Psoas muscle (tissue), 8 donors: ENCODE measurements around the gene ABCG1. TPM values are rescaled to one million over a fixed set of nuclear protein-coding genes. Genes with fewer than 3 reads are reported as not detected.

Experiments
- ATAC-seq, 4 donors: fragments of 200-7000 bp; cut with Tn5 transposase; one replicate each; pipeline ENCODE4 v1.9.1; 2020; ENCODE audit warnings: moderate library complexity in 3 of 4, mild to moderate bottlenecking in 2 of 4
- DNase-seq, 2 donors: peaks; one replicate each; pipeline ENCODE4 v3.0.0-alpha.2; 2020
- H3K27ac ChIP-seq: fragments of 200-600 bp; one replicate; pipeline ENCODE4 v1.8.0; 2022
- H3K27me3 ChIP-seq, 3 donors: fragments of 200-600 bp in 1 of 3; one replicate each; pipeline versions ENCODE4 v1.6.1 to v1.8.0; 2013 to 2022; ENCODE audit warnings: low read length in 2 of 3, mild to moderate bottlenecking in 2 of 3, moderate library complexity in 1 of 3; ENCODE audit not compliant: insufficient read depth in 3 of 3
- H3K36me3 ChIP-seq, 2 donors: fragments of 200-600 bp in 1 of 2; one replicate each; pipeline versions ENCODE4 v1.6.1 to v1.8.0; 2013 to 2022; ENCODE audit warnings: low read depth in 1 of 2, mild to moderate bottlenecking in 1 of 2, moderate library complexity in 1 of 2; ENCODE audit not compliant: insufficient read depth in 1 of 2
- H3K4me1 ChIP-seq: fragments of 200-600 bp; one replicate; pipeline ENCODE4 v1.8.0; 2022
- H3K4me3 ChIP-seq: fragments of 200-600 bp; one replicate; pipeline ENCODE4 v1.8.0; 2022; ENCODE audit warnings: mild to moderate bottlenecking
- H3K9me3 ChIP-seq: fragments of 200-600 bp; one replicate; pipeline ENCODE4 v1.8.0; 2022
- CTCF ChIP-seq: fragments of 200-600 bp; IDR thresholded peaks from one replicate; pipeline ENCODE4 v1.8.0; 2022; ENCODE audit warnings: antibody characterized with exemption
- WGBS, 3 donors: extraction: QIAGEN DNeasy Blood & Tissue Kit; methylation state at CpG; one replicate each; pipeline versions ENCODE4 v1.1.6 to v1.1.7; 2013; 5-methylcytosine and 5-hydroxymethylcytosine counted together
- intact Hi-C, 2 donors: fragments of 100-400 bp; cut with DNase I; formaldehyde crosslinking; loops; one replicate each; pipeline versions ENCODE4 v1.11.0 to v1.14.2; 2022
- polyA plus RNA-seq, 3 donors: library from polyadenylated mRNA; stranded (reverse); fragments of 200-250 nt; gene quantifications; one replicate each; pipeline ENCODE4 v1.2.3, GENCODE V29; 2013
- total RNA-seq, 4 donors: library from RNA; stranded (reverse); fragmentation: NEBNext Ultra II Directional in 2 of 4; extraction: Animal tissue kit (Norgen Biotek cat#: 25700) in 2 of 4; gene quantifications; one replicate each; pipeline versions ENCODE4 v1.2.1 to v1.2.4, GENCODE V29; 2021 to 2023
- donor health status: healthy with polysubstance abuse.
- donor health status: DM: no; HTN: no; CAD: no; lungs with moderate emphysema.
- donor health status: Bipolar disorder and iron deficiency.
- donor health status: healthy.
- donor health status: DM: yes; HTN: yes; CAD: no.
- donor health status: DM: no; HTN: no; CAD: no.
- donor health status: DM: no; HTN: no; CAD: no.
- donor health status: DM: yes; HTN: yes; CAD: no.

The ABCG1 gene
- total and polyA plus RNA-seq, 7 donors = 2.9 to 35.8 (median 4.4) TPM

GRCh38 chr21:42340187-42341050 is 121.5 kb downstream of the ABCG1 start:
- H3K27ac ChIP-seq = no peak overlapping the region
- DNase-seq (no peak), ATAC-seq (no peak)
- H3K4me1 ChIP-seq = no peaks in the 10 kb centered on the region
- no peaks in the 10 kb centered on the region for H3K36me3 ChIP-seq
- no peak overlapping the region for H3K4me3 ChIP-seq
- H3K27me3 ChIP-seq = peaks cover 0 to 21% (median 0%) of the 10 kb centered on the region in 3 donors
- no peak for TF ChIP-seq CTCF
- WGBS, 3 donors = 62 to 65% (median 63%) methylated on average over 24 of the region's 24 CpGs
- intact Hi-C loops = no loop called here
- no peaks in the 10 kb centered on the region for H3K9me3 ChIP-seq

- no peak overlapping the region for H3K4me3 ChIP-seq
- no peak for ATAC-seq
- no peaks in the 10 kb centered on the region for H3K4me1 ChIP-seq
- no peak overlapping the region for H3K27ac ChIP-seq
- 93% methylated on average over 15 of the region's 15 CpGs for WGBS, 3 donors
- H3K27me3 ChIP-seq = peaks cover 0 to 17% (median 0%) of the 10 kb centered on the region in 3 donors
- DNase-seq = no peak
- H3K36me3 ChIP-seq = no peaks in the 10 kb centered on the region
- H3K9me3 ChIP-seq = no peaks in the 10 kb centered on the region
- intact Hi-C loops = no loop called here
- no peak for TF ChIP-seq CTCF
Measured at GRCh38 chr21:42341776-42342542, 123.0 kb downstream of the ABCG1 start.

GRCh38 chr21:42343101-42343500 is 124.2 kb downstream of the ABCG1 start:
- Histone ChIP-seq H3K9me3 (no peaks in the 10 kb centered on the region), H3K27ac (no peak overlapping the region), H3K4me1 (no peaks in the 10 kb centered on the region), H3K4me3 (no peak overlapping the region), H3K36me3 (no peaks in the 10 kb centered on the region), H3K27me3 (peaks cover 0 to 18% (median 5%) of the 10 kb centered on the region in 3 donors)
- DNase-seq = no peak
- no peak for ATAC-seq
- 75 to 88% (median 83%) methylated on average over 10 of the region's 10 CpGs for WGBS, 3 donors
- no peak for TF ChIP-seq CTCF
- intact Hi-C loops = no loop called here

- H3K27ac ChIP-seq = no peak overlapping the region
- no peaks in the 10 kb centered on the region for H3K9me3 ChIP-seq
- intact Hi-C loops = no loop called here
- peaks cover 0 to 18% (median 6%) of the 10 kb centered on the region in 3 donors for H3K27me3 ChIP-seq
- DNase-seq (no peak), ATAC-seq (no peak)
- WGBS, 3 donors = 75 to 85% (median 85%) methylated on average over 6 of the region's 6 CpGs
- H3K4me3 ChIP-seq = no peak overlapping the region
- no peaks in the 10 kb centered on the region for H3K4me1 ChIP-seq
- no peaks in the 10 kb centered on the region for H3K36me3 ChIP-seq
- no peak for TF ChIP-seq CTCF
Measured at GRCh38 chr21:42343556-42343955, 124.6 kb downstream of the ABCG1 start.
